ENCODE data around the gene TFR2. TPM values are rescaled to one million over a fixed set of nuclear protein-coding genes. Genes with fewer than 3 reads are reported as not detected.

TFR2 gene
- total and polyA plus RNA-seq, 2 of the 4 experiments (the other 2 are of a cell fraction) = 0.18 to 0.50 TPM

GRCh38 chr7:100678291-100678984 lies 37.1 kb upstream of the TFR2 start:
- Histone ChIP-seq H3K14ac (replicated peaks; ENCODE audit: low read depth, low read length) (no peak overlapping the region), H2AK5ac (ENCODE audit: low read depth, low read length) (no peak overlapping the region), H3K4me1 (ENCODE audit: control insufficient read depth, insufficient read depth, low read length) (peaks cover 9% of the 10 kb centered on the region), H4K91ac (ENCODE audit: insufficient read depth, low read depth, low read length) (no peak overlapping the region), H3K4me3 (ENCODE audit: insufficient read depth, low read depth, low read length) (no peak overlapping the region), H3K79me1 (ENCODE audit: low read depth in 1 of 2, low read length in 2 of 2) (peaks cover 13 to 52% of the 10 kb centered on the region in 2 experiments), H2BK20ac (ENCODE audit: low read depth, low read length) (no peak overlapping the region), H2BK5ac (ENCODE audit: low read depth, low read length, poor library complexity, severe bottlenecking) (no peak overlapping the region), H3K9me3 (ENCODE audit: control insufficient read depth, insufficient read depth, low read length) (no peaks in the 10 kb centered on the region), H2AK9ac (replicated peaks; ENCODE audit: low read depth, low read length, poor library complexity) (no peak overlapping the region), H2AFZ (replicated peaks; ENCODE audit: low read length, poor library complexity) (no peak overlapping the region), H3K23ac (ENCODE audit: low read depth, low read length) (no peak overlapping the region), H3K4ac (ENCODE audit: low read depth, low read length) (no peak overlapping the region), H3K27me3 (ENCODE audit: control insufficient read depth, insufficient read depth, low read length) (no peaks in the 10 kb centered on the region), H3K36me3 (ENCODE audit: control insufficient read depth, insufficient read depth, low read length) (peaks cover 62% of the 10 kb centered on the region), H2BK15ac (ENCODE audit: low read depth, low read length) (no peak overlapping the region), H4K5ac (ENCODE audit: low read depth, low read length) (no peak overlapping the region), H3K4me2 (ENCODE audit: low read depth, low read length) (no peak overlapping the region), H4K8ac (ENCODE audit: low read depth in 2 of 2, low read length in 2 of 2) (no peak overlapping the region), H3K9me1 (ENCODE audit: insufficient read depth, low read length) (no peaks in the 10 kb centered on the region), H4K20me1 (ENCODE audit: insufficient read depth, low read length) (peaks cover 58% of the 10 kb centered on the region), H2BK120ac (ENCODE audit: low read depth, low read length) (no peak overlapping the region), H3K18ac (ENCODE audit: low read depth, low read length) (no peak overlapping the region), H3K9ac (ENCODE audit: low read depth, low read length) (no peak overlapping the region), H3K56ac (ENCODE audit: extremely low read depth, insufficient read depth, low read length) (no peak overlapping the region), H3K27ac (ENCODE audit: insufficient read depth, low read length) (no peak overlapping the region)
- CTCF ChIA-PET = no interaction called here
- intact Hi-C loops (cut with micrococcal nuclease) (no loop called here), in situ Hi-C loops (cut with MboI; ENCODE audit: low sequenced_read_pairs) (loop anchor here (10.0 kb wide), 1 partner anchor 204 kb away; the partner anchor contains the start of gene TSC22D4), dilution Hi-C loops (cut with HindIII; ENCODE audit: low sequenced_read_pairs, unreplicated experiment) (no loop called here)
- ATAC-seq (ENCODE audit: low read depth) = no peak
- BruUV-seq (replicated peaks) = TSS peak; percentile 94
- 90% methylated on average over 11 of the region's 35 CpGs; no CpG with 5 or more reads in 1 of the 2 experiments for WGBS, 2 experiments (ENCODE audit: extremely low coverage in 2 of 2, insufficient read length in 1 of 2)
- TF ChIP-seq CEBPB (IDR thresholded peaks at IDR 0.05; ENCODE audit: low read depth, low read length) (no peak), CHD1 (IDR thresholded peaks at IDR 0.05; ENCODE audit: low read depth, low read length) (no peak), CTCF (conservative IDR thresholded peaks at IDR 0.05; ENCODE audit: low read depth, low read length) (no peak), MXI1 (IDR thresholded peaks at IDR 0.05; ENCODE audit: borderline replicate concordance, low read depth, low read length) (no peak), RFX5 (IDR thresholded peaks at IDR 0.05; ENCODE audit: low read depth, low read length) (no peak), POLR2A (IDR thresholded peaks at IDR 0.05; ENCODE audit: low read depth, low read length) (no peak), FOS (IDR thresholded peaks at IDR 0.05; ENCODE audit: low read depth, low read length) (no peak), NFE2L2 (IDR thresholded peaks at IDR 0.05; ENCODE audit: low read depth, low read length) (no peak)
- POLR2A ChIA-PET (ENCODE audit: unreplicated experiment) = no interaction called here
- no peak for DNase-seq

Data from IMR-90 (cell line).